ENCODE results near the gene LRRC7. TPM values are rescaled to one million over a fixed set of nuclear protein-coding genes. Genes with fewer than 3 reads are reported as not detected.

LRRC7 gene
- total RNA-seq, 1 donor from 2014 or later: not detected

GRCh38 chr1:69998847-69999246 is 431.1 kb downstream of the LRRC7 start:
- CTCF ChIA-PET: no interaction called here
- POLR2A ChIA-PET: no interaction called here
- ATAC-seq (ENCODE audit: low read depth) (no peak), DNase-seq (no peak)
- no peaks in the 10 kb centered on the region for H3K4me1 Mint-ChIP-seq
- TF ChIP-seq, protein P1, sequence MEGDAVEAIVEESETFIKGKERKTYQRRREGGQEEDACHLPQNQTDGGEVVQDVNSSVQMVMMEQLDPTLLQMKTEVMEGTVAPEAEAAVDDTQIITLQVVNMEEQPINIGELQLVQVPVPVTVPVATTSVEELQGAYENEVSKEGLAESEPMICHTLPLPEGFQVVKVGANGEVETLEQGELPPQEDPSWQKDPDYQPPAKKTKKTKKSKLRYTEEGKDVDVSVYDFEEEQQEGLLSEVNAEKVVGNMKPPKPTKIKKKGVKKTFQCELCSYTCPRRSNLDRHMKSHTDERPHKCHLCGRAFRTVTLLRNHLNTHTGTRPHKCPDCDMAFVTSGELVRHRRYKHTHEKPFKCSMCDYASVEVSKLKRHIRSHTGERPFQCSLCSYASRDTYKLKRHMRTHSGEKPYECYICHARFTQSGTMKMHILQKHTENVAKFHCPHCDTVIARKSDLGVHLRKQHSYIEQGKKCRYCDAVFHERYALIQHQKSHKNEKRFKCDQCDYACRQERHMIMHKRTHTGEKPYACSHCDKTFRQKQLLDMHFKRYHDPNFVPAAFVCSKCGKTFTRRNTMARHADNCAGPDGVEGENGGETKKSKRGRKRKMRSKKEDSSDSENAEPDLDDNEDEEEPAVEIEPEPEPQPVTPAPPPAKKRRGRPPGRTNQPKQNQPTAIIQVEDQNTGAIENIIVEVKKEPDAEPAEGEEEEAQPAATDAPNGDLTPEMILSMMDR (IDR thresholded peaks at IDR 0.05): no peak
- H3K27ac Mint-ChIP-seq: no peak overlapping the region
- intact Hi-C loops (cut with micrococcal nuclease): no loop called here
- no peak overlapping the region for H3K4me3 Mint-ChIP-seq
- H3K9me3 Mint-ChIP-seq: peaks cover 2% of the 10 kb centered on the region
- H3K27me3 Mint-ChIP-seq: no peaks in the 10 kb centered on the region
- H3K36me3 Mint-ChIP-seq (ENCODE audit: low read depth): no peaks in the 10 kb centered on the region

DNA sequence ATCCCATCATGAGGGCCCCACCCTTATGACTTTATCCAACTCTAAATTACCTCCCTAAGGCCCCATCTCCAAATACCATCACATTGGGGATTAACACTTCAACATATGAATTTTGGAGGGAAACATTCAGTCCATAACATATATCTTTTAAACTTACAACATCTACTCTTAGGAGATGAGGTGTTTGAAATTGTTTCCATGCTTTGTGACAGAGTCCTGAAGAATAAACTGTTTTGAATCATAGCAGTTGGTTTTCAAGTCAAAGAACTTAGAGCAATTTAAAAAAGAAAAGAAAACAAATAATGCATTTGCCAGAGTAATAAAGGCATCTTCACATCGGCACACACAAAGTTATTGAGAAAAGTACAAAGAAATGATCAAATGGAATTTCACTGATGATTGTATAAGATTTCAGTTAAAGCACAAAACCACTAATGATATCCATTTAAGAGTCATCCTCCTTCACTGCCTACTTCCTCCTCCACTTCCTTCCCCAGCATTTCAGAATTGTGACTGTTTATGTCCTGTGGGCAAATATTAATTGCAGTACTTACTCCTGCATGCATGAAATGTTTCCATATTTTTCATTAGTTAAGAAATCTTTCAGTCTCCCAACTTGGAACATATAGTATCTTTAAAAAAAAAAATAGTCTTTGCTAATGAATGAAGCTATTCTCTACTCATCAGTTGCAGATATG is 435.6 kb downstream of the LRRC7 start:
- no peak for ATAC-seq (ENCODE audit: low read depth)
- intact Hi-C loops (cut with micrococcal nuclease): no loop called here
- no peaks in the 10 kb centered on the region for H3K27me3 Mint-ChIP-seq
- no peak overlapping the region for H3K27ac Mint-ChIP-seq
- DNase-seq: no peak
- ChIA-PET POLR2A (no interaction called here), CTCF (no interaction called here)
- H3K9me3 Mint-ChIP-seq: no peaks in the 10 kb centered on the region
- no peaks in the 10 kb centered on the region for H3K36me3 Mint-ChIP-seq (ENCODE audit: low read depth)
- TF ChIP-seq, protein P1 (IDR thresholded peaks at IDR 0.05): no peak
- no peaks in the 10 kb centered on the region for H3K4me1 Mint-ChIP-seq
- no peak overlapping the region for H3K4me3 Mint-ChIP-seq

DNA sequence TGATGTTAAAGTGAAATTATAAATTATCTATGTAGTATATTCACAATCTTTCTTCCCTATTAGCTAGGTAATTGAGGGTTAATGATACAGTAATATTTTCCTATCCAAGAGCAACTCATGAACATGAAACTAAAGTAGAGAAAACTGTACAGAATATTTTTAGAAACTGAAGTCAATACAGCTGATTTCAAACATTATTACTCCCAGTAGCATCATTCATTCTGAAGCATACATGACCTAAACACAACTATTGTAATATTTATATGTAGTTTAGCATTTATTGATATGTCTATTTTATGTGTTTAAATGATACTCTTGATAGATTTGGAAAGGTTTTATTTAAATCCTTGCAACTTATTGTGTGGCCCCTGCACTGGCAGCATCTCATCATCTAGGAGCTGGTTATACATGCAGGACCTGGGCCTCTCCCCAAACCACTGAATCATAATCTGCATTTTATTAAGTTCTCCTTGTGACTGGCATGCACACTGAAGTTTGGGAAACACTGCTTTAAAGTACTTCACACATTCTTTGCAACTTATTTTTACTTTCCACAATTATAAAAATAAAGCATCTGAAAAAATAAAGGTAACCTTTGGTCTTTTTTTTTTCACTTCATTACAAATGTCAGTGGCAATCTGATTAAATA is 437.8 kb downstream of the LRRC7 start:
- Mint-ChIP-seq H3K27me3 (no peaks in the 10 kb centered on the region), H3K4me1 (no peaks in the 10 kb centered on the region), H3K4me3 (no peak overlapping the region), H3K9me3 (no peaks in the 10 kb centered on the region), H3K36me3 (ENCODE audit: low read depth) (no peaks in the 10 kb centered on the region), H3K27ac (no peak overlapping the region)
- no peak for ATAC-seq (ENCODE audit: low read depth)
- ChIA-PET CTCF (no interaction called here), POLR2A (no interaction called here)
- intact Hi-C loops (cut with micrococcal nuclease): no loop called here
- TF ChIP-seq, protein P1 (IDR thresholded peaks at IDR 0.05): no peak
- DNase-seq: no peak

DNA sequence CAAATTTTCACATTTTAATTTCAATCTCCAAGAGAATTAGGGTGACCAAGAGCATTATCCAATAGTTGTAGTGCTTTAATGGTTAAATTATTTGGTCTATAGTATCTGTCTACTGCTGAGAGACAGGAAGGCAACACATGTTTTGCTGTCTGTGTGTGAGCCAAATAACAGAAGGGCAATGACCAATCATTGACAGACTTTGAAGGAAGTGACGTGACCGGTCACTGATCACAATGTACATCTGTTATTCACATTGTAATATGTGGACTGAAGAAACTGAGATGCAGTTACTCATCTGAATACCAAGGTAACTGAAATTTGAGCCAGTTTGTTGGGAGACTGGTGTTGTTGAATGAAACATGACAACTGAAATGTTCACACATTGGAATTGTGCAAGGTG is 440.9 kb downstream of the LRRC7 start:
- no peak for DNase-seq

DNA sequence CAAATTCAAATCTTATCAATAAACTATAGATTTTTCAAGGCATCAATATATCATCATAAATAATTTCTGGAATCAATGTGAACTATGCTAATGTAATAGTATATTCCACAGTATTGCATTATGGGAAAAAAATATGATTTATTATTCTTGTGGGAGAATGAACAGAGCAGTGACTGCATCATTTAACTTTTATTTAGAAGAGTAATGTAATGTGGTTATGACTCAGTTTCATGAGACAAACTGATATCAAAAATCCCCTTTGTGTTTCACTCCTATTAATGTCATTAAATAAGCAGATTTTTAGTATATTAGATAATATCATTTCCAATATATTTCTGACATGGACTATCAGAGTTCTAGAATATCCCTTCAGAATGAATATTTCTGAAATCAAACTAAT is 450.0 kb downstream of the LRRC7 start:
- ATAC-seq (ENCODE audit: low read depth): no peak
- DNase-seq: no peak
- ChIA-PET CTCF (no interaction called here), POLR2A (no interaction called here)
- no peak overlapping the region for H3K4me3 Mint-ChIP-seq
- no peaks in the 10 kb centered on the region for H3K9me3 Mint-ChIP-seq
- intact Hi-C loops (cut with micrococcal nuclease): no loop called here
- no peaks in the 10 kb centered on the region for H3K4me1 Mint-ChIP-seq
- no peaks in the 10 kb centered on the region for H3K27me3 Mint-ChIP-seq
- no peaks in the 10 kb centered on the region for H3K36me3 Mint-ChIP-seq (ENCODE audit: low read depth)
- no peak overlapping the region for H3K27ac Mint-ChIP-seq
- TF ChIP-seq, protein P1 (IDR thresholded peaks at IDR 0.05): no peak

More for the DNA sequence above, 440.9 kb downstream of the LRRC7 start:
- CTCF ChIA-PET: no interaction called here
- Mint-ChIP-seq H3K4me1 (no peaks in the 10 kb centered on the region), H3K27me3 (no peaks in the 10 kb centered on the region), H3K36me3 (ENCODE audit: low read depth) (no peaks in the 10 kb centered on the region), H3K27ac (no peak overlapping the region), H3K9me3 (no peaks in the 10 kb centered on the region), H3K4me3 (no peak overlapping the region)
- intact Hi-C loops (cut with micrococcal nuclease): no loop called here
- TF ChIP-seq, protein P1 (IDR thresholded peaks at IDR 0.05): no peak
- no peak for ATAC-seq (ENCODE audit: low read depth)
- POLR2A ChIA-PET: no interaction called here
